ENCODE results near the gene G6PC3. TPM values are rescaled to one million over a fixed set of nuclear protein-coding genes. Genes with fewer than 3 reads are reported as not detected.
A peak's percentile ranks its signal among the peaks of the same experiment; 100 is the strongest.

Gene G6PC3
- polyA plus RNA-seq, 1 of the 3 experiments (the other 2 are of a cell fraction), result 166 TPM

GRCh38 chr17:44039829-44040635, 30.5 kb upstream of the G6PC3 start:
- CTCF ChIA-PET, result interaction anchor here (0.8 to 5.3 kb wide), 14 partner anchors 11 to 163 kb away, joined by 3 to 52 read pairs (median 8); no protein-coding TSS in a partner anchor
- no peak for DNase-seq
- peaks cover 0 to 7% of the 10 kb centered on the region in 2 experiments; a peak in 2 of 4 replicates for H3K4me1 ChIP-seq (ENCODE audit: control insufficient read depth in 1 of 2, insufficient read depth in 2 of 2, low read depth in 1 of 2, low read length in 1 of 2)
- H3F3A ChIP-seq (replicated peaks; ENCODE audit: insufficient read depth), result peaks cover 28% of the 10 kb centered on the region
- no peaks in the 10 kb centered on the region for H3K9me3 ChIP-seq
- H3K79me2 ChIP-seq (ENCODE audit: insufficient read depth), result peaks cover 72% of the 10 kb centered on the region
- no peaks in the 10 kb centered on the region for H3K27me3 ChIP-seq (ENCODE audit: insufficient read depth)
- POLR2A ChIA-PET, result interaction anchor here (0.5 kb wide), 1 partner anchor 31 kb away, joined by 4 read pairs; no protein-coding TSS in a partner anchor
- 0 out of 2 replicates have a peak overlapping the region, but pooled peaks have one; percentile 23 for H3K4me2 ChIP-seq
- no peak overlapping the region for H3K27ac ChIP-seq (ENCODE audit: low read depth in 2 of 2, low read length in 1 of 2)
- peaks cover 22 to 32% of the 10 kb centered on the region in 2 experiments for H3K36me3 ChIP-seq (replicated peaks in 1 of 2; ENCODE audit: control insufficient read depth in 1 of 2, insufficient read depth in 2 of 2, low read length in 1 of 2)
- no peak overlapping the region for H2AFZ ChIP-seq (ENCODE audit: low read depth)
- TF ChIP-seq TEAD4 (IDR thresholded peaks at IDR 0.05; ENCODE audit: borderline replicate concordance, insufficient read depth), result no peak
- no peak for TF ChIP-seq ELF1 (IDR thresholded peaks at IDR 0.05)
- TF ChIP-seq, protein P1, sequence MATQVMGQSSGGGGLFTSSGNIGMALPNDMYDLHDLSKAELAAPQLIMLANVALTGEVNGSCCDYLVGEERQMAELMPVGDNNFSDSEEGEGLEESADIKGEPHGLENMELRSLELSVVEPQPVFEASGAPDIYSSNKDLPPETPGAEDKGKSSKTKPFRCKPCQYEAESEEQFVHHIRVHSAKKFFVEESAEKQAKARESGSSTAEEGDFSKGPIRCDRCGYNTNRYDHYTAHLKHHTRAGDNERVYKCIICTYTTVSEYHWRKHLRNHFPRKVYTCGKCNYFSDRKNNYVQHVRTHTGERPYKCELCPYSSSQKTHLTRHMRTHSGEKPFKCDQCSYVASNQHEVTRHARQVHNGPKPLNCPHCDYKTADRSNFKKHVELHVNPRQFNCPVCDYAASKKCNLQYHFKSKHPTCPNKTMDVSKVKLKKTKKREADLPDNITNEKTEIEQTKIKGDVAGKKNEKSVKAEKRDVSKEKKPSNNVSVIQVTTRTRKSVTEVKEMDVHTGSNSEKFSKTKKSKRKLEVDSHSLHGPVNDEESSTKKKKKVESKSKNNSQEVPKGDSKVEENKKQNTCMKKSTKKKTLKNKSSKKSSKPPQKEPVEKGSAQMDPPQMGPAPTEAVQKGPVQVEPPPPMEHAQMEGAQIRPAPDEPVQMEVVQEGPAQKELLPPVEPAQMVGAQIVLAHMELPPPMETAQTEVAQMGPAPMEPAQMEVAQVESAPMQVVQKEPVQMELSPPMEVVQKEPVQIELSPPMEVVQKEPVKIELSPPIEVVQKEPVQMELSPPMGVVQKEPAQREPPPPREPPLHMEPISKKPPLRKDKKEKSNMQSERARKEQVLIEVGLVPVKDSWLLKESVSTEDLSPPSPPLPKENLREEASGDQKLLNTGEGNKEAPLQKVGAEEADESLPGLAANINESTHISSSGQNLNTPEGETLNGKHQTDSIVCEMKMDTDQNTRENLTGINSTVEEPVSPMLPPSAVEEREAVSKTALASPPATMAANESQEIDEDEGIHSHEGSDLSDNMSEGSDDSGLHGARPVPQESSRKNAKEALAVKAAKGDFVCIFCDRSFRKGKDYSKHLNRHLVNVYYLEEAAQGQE (IDR thresholded peaks at IDR 0.05; ENCODE audit: low read depth, low read length), result no peak
- no peak for TF ChIP-seq NRF1 (IDR thresholded peaks at IDR 0.05; ENCODE audit: low read depth, low read length)
- TF ChIP-seq, protein P2, sequence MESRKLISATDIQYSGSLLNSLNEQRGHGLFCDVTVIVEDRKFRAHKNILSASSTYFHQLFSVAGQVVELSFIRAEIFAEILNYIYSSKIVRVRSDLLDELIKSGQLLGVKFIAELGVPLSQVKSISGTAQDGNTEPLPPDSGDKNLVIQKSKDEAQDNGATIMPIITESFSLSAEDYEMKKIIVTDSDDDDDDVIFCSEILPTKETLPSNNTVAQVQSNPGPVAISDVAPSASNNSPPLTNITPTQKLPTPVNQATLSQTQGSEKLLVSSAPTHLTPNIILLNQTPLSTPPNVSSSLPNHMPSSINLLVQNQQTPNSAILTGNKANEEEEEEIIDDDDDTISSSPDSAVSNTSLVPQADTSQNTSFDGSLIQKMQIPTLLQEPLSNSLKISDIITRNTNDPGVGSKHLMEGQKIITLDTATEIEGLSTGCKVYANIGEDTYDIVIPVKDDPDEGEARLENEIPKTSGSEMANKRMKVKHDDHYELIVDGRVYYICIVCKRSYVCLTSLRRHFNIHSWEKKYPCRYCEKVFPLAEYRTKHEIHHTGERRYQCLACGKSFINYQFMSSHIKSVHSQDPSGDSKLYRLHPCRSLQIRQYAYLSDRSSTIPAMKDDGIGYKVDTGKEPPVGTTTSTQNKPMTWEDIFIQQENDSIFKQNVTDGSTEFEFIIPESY (IDR thresholded peaks at IDR 0.05; ENCODE audit: borderline replicate concordance, low read depth), result no peak
- TF ChIP-seq SIN3A (IDR thresholded peaks at IDR 0.05; ENCODE audit: borderline replicate concordance, low read depth, low read length), result no peak
- no peak for TF ChIP-seq TCF12 (IDR thresholded peaks at IDR 0.05)
- TF ChIP-seq GATA2 (CRISPR knock-in tag; IDR thresholded peaks at IDR 0.05), result no peak
- TF ChIP-seq MEF2A (IDR thresholded peaks at IDR 0.05; ENCODE audit: borderline replicate concordance, low read depth), result no peak
- no peak for TF ChIP-seq GABPA (IDR thresholded peaks at IDR 0.05; ENCODE audit: low read depth)
- TF ChIP-seq FOSL2 (IDR thresholded peaks at IDR 0.05; ENCODE audit: borderline replicate concordance, low read depth), result no peak
- TF ChIP-seq USF1 (IDR thresholded peaks at IDR 0.05; ENCODE audit: borderline replicate concordance, low read depth), result no peak
- TF ChIP-seq, protein P3, sequence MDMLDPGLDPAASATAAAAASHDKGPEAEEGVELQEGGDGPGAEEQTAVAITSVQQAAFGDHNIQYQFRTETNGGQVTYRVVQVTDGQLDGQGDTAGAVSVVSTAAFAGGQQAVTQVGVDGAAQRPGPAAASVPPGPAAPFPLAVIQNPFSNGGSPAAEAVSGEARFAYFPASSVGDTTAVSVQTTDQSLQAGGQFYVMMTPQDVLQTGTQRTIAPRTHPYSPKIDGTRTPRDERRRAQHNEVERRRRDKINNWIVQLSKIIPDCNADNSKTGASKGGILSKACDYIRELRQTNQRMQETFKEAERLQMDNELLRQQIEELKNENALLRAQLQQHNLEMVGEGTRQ (IDR thresholded peaks at IDR 0.05; ENCODE audit: borderline replicate concordance, low read depth, low read length), result no peak
- 84% methylated on average over 6 of the region's 6 CpGs for WGBS (ENCODE audit: low lambda C conversion rate)
- no peak overlapping the region for H3K4me3 ChIP-seq (ENCODE audit: low read depth in 2 of 2, low read length in 1 of 2)
- H3K9me2 ChIP-seq, result no peaks in the 10 kb centered on the region
- peaks cover 44% of the 10 kb centered on the region for H4K20me1 ChIP-seq (ENCODE audit: insufficient read depth)
- H3K9ac ChIP-seq, result no peak overlapping the region
